A549 (cell line): ENCODE data around the gene DOCK11.

Experiments
- CTCF ChIP-seq: fragments of >200 bp; sonication (Bioruptor Twin); formaldehyde crosslinking; IDR thresholded peaks from 3 replicates; pipeline ENCODE4 v1.5.1; 2016
- JUN ChIP-seq, 2 experiments: fragments of >200 bp; sonication (Bioruptor Twin); formaldehyde crosslinking; IDR thresholded peaks; 2 replicates in 1 of 2; 3 replicates in 1 of 2; pipeline ENCODE4 v1.6.1; 2016 to 2017
- MYC ChIP-seq: IDR thresholded peaks from 2 replicates; pipeline ENCODE4 v1.6.1; 2012; ENCODE audit warnings: mild to moderate bottlenecking, inconsistent platforms, low read length, improper control_type of control experiment, borderline replicate concordance
- NFE2L2 ChIP-seq: fragments of 150-350 bp; conservative IDR thresholded peaks from 2 replicates; pipeline ENCODE4 v1.6.1; 2014; ENCODE audit warnings: low read length
- PBX3 ChIP-seq: IDR thresholded peaks from 2 replicates; pipeline ENCODE4 v1.6.1; 2012
- POLR2A ChIP-seq: IDR thresholded peaks from 2 replicates; pipeline ENCODE4 v1.6.1; 2012; ENCODE audit warnings: mild to moderate bottlenecking, low read length
- ZSCAN20 ChIP-seq: fragments of 250-450 bp; sonication (Bioruptor Pico); IDR thresholded peaks from 2 replicates; pipeline ENCODE4 v1.8.0; 2022; ENCODE audit warnings: mild to moderate bottlenecking, moderate library complexity

- TF ChIP-seq NFE2L2: no peak
- TF ChIP-seq MYC: no peak
- TF ChIP-seq POLR2A: no peak
- no peak for TF ChIP-seq ZSCAN20 (CRISPR knock-in tag)
- TF ChIP-seq PBX3: no peak
- no peak for TF ChIP-seq CTCF
- TF ChIP-seq JUN (IDR thresholded peaks at IDR 0.05): no peak
These were observed 222.2 kb downstream of the DOCK11 start for GRCh38 chrX:118717678-118718391.
